Adrenal gland (tissue), 5 donors: ENCODE measurements around the gene CAPN11.

ENCODE experiments used
- POLR2A ChIP-seq, 2 donors: fragments of 450-650 bp; IDR thresholded peaks; one replicate each; pipeline ENCODE4 v1.6.1; 2017; ENCODE audit warnings: antibody characterized with exemption in 2 of 2, mild to moderate bottlenecking in 2 of 2, moderate library complexity in 1 of 2
- TF ChIP-seq, protein P1 (sequence below), 6 experiments: fragments of 450-650 bp in 4 of 6; fragments of 200-600 bp in 2 of 6; sonication (generic) in 1 of 6; IDR thresholded peaks; 1 replicate in 5 of 6; 2 replicates in 1 of 6; pipeline versions ENCODE4 v1.5.1 to v1.8.0; 2016 to 2021; ENCODE audit warnings: antibody characterized with exemption in 6 of 6, mild to moderate bottlenecking in 2 of 6, moderate library complexity in 1 of 6
- donor health status: DM: no; HTN: no; CAD: no.

DNA sequence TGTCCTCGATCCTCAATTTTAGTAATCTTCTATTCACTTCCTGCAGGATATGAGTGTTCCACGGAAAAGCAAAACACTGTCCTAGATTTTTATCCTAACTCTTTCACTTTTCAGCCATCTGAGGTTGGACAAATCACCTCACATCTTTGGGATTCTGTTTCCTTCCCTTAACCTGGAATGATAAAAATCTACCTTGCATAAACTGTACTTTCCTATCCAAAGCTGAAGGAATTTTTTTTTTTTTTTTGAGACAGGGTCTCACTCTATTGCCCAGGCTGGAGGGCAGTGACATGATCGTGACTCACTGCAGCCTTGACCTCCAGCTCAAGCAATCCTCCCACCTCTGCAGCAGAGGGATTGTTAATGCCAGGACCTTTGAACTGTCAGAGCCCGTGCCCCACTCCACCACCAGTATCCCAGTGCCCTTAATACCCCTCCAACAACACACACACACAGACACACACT lies 20.5 kb downstream of the CAPN11 start:
- TF ChIP-seq, protein P1, sequence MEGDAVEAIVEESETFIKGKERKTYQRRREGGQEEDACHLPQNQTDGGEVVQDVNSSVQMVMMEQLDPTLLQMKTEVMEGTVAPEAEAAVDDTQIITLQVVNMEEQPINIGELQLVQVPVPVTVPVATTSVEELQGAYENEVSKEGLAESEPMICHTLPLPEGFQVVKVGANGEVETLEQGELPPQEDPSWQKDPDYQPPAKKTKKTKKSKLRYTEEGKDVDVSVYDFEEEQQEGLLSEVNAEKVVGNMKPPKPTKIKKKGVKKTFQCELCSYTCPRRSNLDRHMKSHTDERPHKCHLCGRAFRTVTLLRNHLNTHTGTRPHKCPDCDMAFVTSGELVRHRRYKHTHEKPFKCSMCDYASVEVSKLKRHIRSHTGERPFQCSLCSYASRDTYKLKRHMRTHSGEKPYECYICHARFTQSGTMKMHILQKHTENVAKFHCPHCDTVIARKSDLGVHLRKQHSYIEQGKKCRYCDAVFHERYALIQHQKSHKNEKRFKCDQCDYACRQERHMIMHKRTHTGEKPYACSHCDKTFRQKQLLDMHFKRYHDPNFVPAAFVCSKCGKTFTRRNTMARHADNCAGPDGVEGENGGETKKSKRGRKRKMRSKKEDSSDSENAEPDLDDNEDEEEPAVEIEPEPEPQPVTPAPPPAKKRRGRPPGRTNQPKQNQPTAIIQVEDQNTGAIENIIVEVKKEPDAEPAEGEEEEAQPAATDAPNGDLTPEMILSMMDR (IDR thresholded peaks at IDR 0.05): no peak
- no peak for TF ChIP-seq POLR2A (IDR thresholded peaks at IDR 0.05)
